CD4-positive, alpha-beta T cell treated with Interferon alpha-2 for 1 hour (primary cell): Measurements from ENCODE around the gene HNRNPUL2.
"Not testable (repeated sequence)": the region's sequence is repeated elsewhere in the genome, so short reads cannot be mapped to it uniquely, and the experiment has no call there.

ENCODE experiments used
- DNase-seq, 2 donors: peaks; one replicate each; pipeline ENCODE4 v3.0.0-alpha.2; 2020 to 2022

HNRNPUL2 gene

DNA sequence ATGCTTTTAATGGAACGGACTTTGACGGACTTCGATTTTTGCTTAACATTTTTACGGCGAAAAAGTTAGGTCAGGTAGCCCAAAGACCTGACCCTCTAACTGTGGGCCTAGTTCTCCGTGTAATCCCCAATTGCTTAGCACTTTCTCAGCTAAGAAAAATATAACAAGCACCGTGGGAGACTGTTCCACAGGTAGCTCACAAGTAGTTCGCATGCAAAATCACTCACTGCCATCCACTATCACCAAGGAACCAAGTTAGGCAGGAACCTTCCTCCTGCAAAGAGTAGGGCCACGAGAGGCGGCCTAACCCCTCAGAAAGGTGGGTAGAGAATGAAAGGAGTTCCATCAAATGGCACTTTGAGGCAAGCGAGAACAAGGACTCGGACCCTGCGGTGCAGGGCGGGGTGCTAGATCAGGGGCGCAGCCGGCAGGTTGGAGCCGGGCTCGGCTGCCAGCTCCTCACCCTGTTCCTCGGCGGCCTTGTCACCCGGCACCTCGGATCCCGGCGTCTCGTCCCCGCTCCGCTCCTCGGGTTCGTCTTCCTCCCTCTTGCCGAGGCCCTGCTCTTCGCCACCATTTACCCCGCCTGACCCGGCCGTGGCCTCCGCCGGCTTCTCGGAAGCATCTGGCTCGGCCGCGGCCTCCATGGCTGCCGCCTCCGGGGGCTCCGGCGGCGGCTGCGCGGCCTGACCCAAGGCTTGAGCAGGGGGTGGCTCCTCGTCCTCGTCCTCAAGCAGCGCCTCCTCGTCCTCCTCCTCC lies 922 bp downstream of the HNRNPUL2 start:
- no peak for DNase-seq

DNA sequence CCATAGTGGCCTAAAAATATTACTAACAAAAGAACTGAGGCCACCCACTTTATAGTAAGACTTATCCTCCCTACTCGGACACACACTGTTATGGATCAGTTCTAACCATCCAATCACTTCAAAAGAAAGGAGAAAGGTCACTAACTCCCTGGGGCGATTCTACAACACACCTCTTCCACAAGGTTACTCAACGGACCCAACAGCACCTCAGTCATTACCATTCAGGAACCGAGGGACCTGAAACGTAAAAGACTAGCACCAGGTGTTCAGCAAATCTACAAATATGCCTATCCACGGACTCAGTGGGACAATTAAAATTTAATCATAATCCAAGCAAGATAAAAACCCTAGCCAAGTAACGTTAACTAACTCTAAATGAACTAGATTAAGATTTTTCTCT lies 1.6 kb downstream of the HNRNPUL2 start:
- DNase-seq, result no peak

GRCh38 chr11:62724171-62724570 lies 3.1 kb downstream of the HNRNPUL2 start:
- DNase-seq, result no peak

- no peak for DNase-seq
These were observed 5.3 kb downstream of the HNRNPUL2 start for GRCh38 chr11:62721994-62722393.

DNA sequence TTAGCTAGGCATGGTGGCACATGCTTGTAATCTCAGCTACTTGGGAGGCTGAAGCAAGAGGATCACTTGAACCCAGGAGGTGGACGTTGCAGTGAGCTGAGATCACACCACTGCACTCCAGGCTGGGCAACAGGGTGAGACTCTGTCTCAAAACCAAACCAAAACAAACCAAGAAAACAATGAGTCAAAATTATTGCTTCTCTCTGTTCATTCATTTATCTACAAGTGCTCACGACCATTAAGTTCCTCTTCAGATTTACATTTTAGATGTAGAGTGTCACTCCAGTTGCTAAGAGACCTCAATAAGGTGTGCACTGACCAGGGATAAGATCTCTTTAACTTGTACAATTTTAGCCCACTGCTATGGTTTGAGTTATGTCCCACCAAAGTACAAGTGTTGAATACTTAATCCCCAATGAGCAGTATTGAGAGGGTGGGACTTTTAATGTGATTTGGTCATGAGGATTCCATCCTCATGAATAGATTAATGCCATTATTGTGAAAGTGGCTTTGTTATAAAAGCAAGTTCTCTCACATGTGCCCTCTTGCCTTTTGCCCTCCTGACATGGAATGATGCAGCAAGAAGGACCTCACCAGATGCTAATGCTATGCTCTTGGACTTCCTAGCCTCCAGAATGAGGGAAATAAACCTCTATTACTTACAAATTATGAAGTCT lies 7.8 kb downstream of the HNRNPUL2 start:
- DNase-seq, result no peak

- DNase-seq, result no peak
These were observed 10.4 kb downstream of the HNRNPUL2 start for GRCh38 chr11:62716816-62717215.

DNA sequence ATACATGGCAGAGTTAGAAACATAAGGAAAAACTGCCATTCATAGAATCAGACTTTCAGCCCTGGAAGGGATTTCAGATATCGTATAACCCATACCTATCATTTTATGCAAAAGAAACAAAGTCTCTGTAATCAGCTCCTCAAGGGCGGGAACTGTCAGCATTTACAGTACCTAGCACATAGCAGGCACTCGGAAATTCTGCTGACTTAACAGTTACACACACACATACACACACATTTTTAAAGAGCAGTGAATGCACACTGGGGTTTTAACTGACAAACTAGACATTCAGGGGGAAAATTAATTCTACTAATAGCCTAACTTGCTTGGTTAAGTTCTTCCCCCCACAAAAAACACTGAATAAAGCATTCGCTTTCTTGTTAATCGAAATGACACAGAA lies 11.1 kb downstream of the HNRNPUL2 start:
- DNase-seq, result no peak

DNA sequence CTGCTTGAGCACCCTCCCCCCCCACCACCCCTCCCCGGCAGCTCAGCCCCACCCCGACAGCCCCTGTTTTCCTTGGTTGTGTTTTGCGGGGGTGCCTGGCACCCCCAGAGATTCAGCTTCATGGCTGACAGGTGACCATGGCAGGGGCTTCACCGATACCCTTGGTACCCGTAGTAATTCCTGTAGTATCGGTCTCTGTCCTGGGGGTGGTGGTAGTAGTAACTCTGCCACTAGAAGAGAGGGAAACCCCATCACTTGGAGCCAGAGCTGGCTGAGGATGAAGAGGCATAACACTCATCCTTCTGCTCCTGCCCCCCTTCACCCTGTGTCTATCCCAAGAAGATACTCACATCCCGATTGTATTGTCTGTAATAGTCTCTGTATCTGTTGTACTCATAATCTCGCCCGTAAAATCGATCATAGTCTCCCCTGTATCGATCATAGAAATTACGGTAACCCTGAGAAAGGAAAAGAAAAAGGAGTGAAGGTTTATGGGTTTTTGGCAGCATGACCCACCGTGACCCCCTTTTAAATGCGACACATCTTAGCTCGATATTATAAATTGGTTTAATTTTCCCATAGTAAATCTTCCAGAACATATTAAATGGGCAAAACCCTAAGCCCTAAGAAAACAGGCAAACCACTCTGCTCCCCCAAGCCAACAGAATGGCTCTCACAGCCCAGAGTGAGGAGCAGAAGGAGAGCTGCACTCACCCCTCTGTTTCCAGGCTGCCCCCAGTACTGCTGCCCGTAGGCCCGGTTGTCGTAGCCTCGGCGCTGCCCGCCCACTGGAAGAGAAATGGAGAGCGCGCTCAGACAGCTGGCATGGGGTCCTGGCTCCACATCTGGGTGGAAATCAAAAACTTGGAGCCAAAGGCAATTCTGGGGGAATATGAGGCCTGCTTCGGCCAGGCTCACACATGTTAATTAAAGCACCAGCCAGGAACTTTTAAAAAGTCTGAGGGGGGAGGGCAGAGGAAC lies 11.8 kb downstream of the HNRNPUL2 start:
- no peak for DNase-seq

DNA sequence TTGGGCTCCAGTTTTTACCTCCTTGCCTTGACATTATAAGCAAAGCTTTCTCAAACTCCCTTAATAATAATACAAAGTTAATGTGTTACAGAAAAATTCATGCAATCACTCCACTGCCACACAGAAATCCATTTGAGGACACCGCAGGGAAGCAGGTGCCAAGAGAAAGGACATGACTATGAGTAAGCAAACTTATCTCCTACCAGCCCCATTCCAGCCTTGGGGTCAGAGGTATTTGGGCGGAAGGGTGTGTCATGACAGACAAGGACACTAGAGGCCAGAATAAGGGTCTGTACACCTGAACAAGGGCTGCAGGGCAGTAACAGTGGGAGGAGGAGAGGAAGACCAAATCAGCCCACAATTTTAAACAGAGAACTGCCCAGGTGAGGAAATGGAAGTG lies 13.9 kb downstream of the HNRNPUL2 start:
- no peak for DNase-seq

GRCh38 chr11:62712861-62713260 lies 14.4 kb downstream of the HNRNPUL2 start:
- DNase-seq, result no peak

- DNase-seq, result no peak
These were observed 14.9 kb downstream of the HNRNPUL2 start for GRCh38 chr11:62712276-62712812.

GRCh38 chr11:62710001-62710345 lies 17.3 kb downstream of the HNRNPUL2 start:
- no peak for DNase-seq

DNA sequence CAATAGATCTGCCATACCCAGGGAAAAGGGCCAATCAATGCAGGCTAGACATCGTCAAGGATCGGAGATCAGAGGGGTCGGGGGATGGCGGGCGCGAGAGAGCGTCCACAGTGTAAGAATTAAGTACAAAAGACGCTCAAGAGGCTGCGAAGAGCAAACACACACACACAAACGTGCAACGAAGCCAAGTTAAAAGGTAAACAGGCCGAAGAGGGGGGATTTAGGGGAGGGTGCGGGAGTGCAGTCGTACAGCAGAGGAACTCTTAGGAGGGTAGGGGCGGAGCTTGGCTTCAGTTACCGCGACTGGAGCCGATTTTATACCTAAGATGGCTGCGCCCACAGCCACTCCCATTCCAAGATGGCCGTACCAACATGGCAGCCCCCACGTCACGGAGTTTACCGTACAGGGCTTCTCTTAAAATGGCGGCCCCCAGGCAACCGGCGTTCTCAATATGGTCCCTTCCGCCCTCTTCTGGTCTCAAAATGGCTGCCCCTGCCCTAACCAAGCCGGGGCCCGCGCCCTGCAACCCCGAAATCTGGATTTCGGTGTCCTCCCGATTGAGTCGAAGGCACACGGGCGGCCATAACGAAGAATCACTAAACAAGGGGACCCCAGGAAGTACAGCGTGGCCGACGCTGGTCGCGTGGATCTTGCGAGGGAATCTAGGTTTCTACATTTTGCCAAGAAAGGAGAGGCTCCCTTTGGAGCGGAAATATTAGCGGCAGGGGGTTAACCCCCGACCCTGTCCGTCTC lies 17.8 kb downstream of the HNRNPUL2 start:
- peak; percentile 98 to 99 for DNase-seq

- DNase-seq, result peak; percentile 38 to 59
These were observed 18.5 kb downstream of the HNRNPUL2 start for GRCh38 chr11:62708793-62709192.

GRCh38 chr11:62708392-62708791 lies 18.9 kb downstream of the HNRNPUL2 start:
- no peak for DNase-seq

GRCh38 chr11:62707277-62707861 lies 19.9 kb downstream of the HNRNPUL2 start, which contains the start of the genes BSCL2 and GNG3:
Gene BSCL2 (minus strand): TSS chr11:62707424. CDS start chr11:62707195, 229 bp downstream.
Gene GNG3 (plus strand): TSS chr11:62707676. CDS start chr11:62708296, 620 bp downstream.
- DNase-seq, result no peak

DNA sequence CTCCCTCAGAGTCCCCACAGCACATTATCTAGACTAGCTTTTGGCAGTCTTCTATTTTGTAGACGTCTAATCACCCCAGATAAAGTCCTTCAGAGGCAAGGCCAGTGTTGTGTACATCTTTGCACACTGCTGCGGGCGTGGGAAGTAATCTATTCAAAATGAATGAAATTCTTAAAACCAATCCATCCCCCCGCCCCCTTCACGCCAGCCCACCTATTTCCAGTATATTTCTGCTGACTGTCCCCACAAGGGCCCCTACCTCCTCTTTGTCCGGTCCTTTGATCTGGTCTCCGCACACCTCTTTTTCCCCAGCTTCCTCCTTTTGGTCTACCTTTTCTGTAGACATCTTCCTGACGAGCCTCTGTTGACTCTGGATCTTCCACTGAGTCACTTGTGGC lies 20.4 kb downstream of the HNRNPUL2 start:
- DNase-seq, result no peak

DNA sequence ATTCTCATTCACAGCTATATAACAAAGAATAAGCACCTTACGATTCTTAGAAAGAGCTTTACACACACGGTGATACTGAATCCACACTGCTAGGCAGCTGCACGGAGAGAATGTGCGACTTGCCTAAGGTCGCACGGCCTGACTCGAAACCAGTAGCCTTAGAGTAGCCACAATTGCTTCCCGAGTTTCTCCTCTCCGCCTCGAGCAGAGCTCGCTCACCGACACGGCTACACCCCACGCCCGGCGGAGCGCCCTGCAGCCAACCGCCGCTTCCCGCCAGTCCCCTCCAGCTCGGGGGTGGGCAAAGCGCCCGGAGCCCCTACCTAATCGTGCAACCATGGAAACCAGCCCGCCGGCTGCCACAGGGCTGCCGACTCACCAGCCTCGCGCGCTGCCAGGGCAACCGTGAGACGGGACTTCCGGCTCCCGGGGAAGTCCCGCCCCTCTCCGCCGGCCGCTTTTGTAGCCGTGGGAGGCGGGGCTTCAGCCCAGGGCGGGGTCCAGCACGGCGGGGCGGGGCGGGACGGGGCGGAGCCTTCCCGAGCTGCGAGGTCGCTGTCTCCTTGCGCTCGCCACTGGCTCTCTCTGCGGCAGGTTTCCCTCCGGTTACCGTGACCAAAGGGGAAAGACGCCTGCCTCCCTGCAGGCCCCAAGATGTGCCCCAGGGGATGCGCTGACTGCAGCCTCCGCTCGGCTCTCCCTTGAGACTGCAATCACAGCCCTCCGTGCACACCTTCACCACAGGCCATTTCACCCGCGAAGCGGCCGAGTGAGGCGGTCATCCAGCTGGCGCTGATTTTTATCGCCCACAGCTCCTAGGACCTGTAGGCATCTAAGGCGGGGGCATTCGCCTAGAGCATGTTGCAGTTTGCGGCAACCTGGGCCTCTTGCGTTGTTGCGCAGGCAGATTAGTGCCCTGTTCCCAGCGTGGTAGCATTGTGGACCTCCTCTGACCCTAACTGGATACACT lies 21.1 kb downstream of the HNRNPUL2 start:
- DNase-seq, result peak; percentile 93 to 95

DNA sequence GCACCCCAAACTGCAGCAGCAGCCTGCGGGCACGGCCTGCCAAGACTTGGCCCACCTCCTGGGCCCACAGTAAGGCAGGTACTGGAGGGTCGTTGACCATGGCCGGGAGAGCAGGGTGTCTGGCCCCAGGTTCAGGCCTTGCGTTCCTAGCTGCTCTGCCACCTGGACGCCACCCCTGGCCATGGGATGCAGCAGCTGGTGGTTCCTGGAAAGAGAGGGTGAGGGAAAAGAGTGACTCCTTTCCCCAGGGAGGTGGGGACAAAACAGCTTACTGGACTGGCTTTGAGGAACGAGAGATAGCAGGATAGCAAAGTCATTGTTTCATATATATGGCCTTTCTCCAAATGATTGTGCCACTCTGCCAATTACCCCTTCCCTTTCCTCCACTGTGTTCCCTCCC lies 21.8 kb downstream of the HNRNPUL2 start:
- DNase-seq, result no peak

GRCh38 chr11:62703921-62704320 lies 23.3 kb downstream of the HNRNPUL2 start:
- not testable (repeated sequence) for DNase-seq
